IMR-90 (cell line): Measurements from ENCODE around the gene LENEP.

ENCODE experiments used
- BHLHE40 ChIP-seq: fragments of 150-350 bp; IDR thresholded peaks from 2 replicates; pipeline ENCODE4 v1.6.1; 2016; ENCODE audit warnings: mild to moderate bottlenecking, low read depth, low read length
- CTCF ChIP-seq: conservative IDR thresholded peaks from 2 replicates; pipeline ENCODE4 v1.5.1; 2012; ENCODE audit warnings: mild to moderate bottlenecking, low read depth, low read length, improper control_type of control experiment
- MAFK ChIP-seq: IDR thresholded peaks from 2 replicates; pipeline ENCODE4 v1.6.1; 2012; ENCODE audit warnings: low read depth, low read length, improper control_type of control experiment
- MAZ ChIP-seq: IDR thresholded peaks from 2 replicates; pipeline ENCODE4 v1.6.1; 2012; ENCODE audit warnings: low read depth, mild to moderate bottlenecking, low read length, improper control_type of control experiment, moderate library complexity, borderline replicate concordance
- POLR2A ChIP-seq: IDR thresholded peaks from 2 replicates; pipeline ENCODE4 v1.6.1; 2012; ENCODE audit warnings: mild to moderate bottlenecking, low read depth, low read length
- RFX5 ChIP-seq: IDR thresholded peaks from 2 replicates; pipeline ENCODE4 v1.8.0; 2012; ENCODE audit warnings: low read depth, mild to moderate bottlenecking, low read length, moderate library complexity
- SMC3 ChIP-seq: fragments of 150-350 bp; IDR thresholded peaks from 2 replicates; pipeline ENCODE4 v1.6.1; 2016; ENCODE audit warnings: low read depth, mild to moderate bottlenecking, antibody characterized with exemption, low read length, moderate library complexity

- TF ChIP-seq CTCF (no peak), RFX5 (no peak), BHLHE40 (no peak), POLR2A (no peak), SMC3 (no peak), MAFK (no peak), MAZ (no peak)
Measured at GRCh38 chr1:155029513-155030242, 36.3 kb downstream of the LENEP start.
